ENCODE results near the gene OR6Q1.
"Not testable (repeated sequence)": the region's sequence is repeated elsewhere in the genome, so short reads cannot be mapped to it uniquely, and the experiment has no call there.

OR6Q1 gene

GRCh38 chr11:58030653-58031052 is at the start of gene OR6Q1:
OR6Q1 (plus strand) TSS chr11:58030953; CDS start chr11:58030953, 0 bp downstream.
- Mint-ChIP-seq H3K4me3 (no peak within 1 kb of the TSS), H3K9me3 (no peaks in the 10 kb centered on the region), H3K27me3 (peaks cover 7% of the 10 kb centered on the region), H3K36me3 (no peaks in the 10 kb centered on the region), H3K4me1 (no peaks in the 10 kb centered on the region), H3K27ac (no peak within 1 kb of the TSS)

- H3K27me3 Mint-ChIP-seq: peaks cover 5% of the 10 kb centered on the region
Observed at GRCh38 chr11:57981536-57981935, 49.2 kb upstream of the OR6Q1 start.

GRCh38 chr11:57982776-57983175 is 48.0 kb upstream of the OR6Q1 start:
- H3K4me3 Mint-ChIP-seq: no peak overlapping the region
- peaks cover 5% of the 10 kb centered on the region for H3K27me3 Mint-ChIP-seq
- H3K27ac Mint-ChIP-seq: no peak overlapping the region
- no peaks in the 10 kb centered on the region for H3K9me3 Mint-ChIP-seq
- H3K4me1 Mint-ChIP-seq: no peaks in the 10 kb centered on the region
- H3K36me3 Mint-ChIP-seq: no peaks in the 10 kb centered on the region

More at GRCh38 chr11:57981536-57981935, 49.2 kb upstream of the OR6Q1 start:
- no peaks in the 10 kb centered on the region for H3K36me3 Mint-ChIP-seq
- no peak overlapping the region for H3K4me3 Mint-ChIP-seq
- H3K27ac Mint-ChIP-seq: no peak overlapping the region
- H3K9me3 Mint-ChIP-seq: no peaks in the 10 kb centered on the region
- H3K4me1 Mint-ChIP-seq: no peaks in the 10 kb centered on the region

- Mint-ChIP-seq H3K27me3 (peaks cover 5% of the 10 kb centered on the region), H3K4me1 (no peaks in the 10 kb centered on the region), H3K9me3 (no peaks in the 10 kb centered on the region), H3K27ac (no peak overlapping the region), H3K4me3 (no peak overlapping the region), H3K36me3 (no peaks in the 10 kb centered on the region)
Observed at GRCh38 chr11:57983191-57983590, 47.6 kb upstream of the OR6Q1 start.

- H3K4me3 Mint-ChIP-seq, H3K27me3 Mint-ChIP-seq: not testable (repeated sequence)
Observed at GRCh38 chr11:57999523-57999922, 31.2 kb upstream of the OR6Q1 start.

GRCh38 chr11:58000021-58000420 is 30.7 kb upstream of the OR6Q1 start:
- not testable (repeated sequence) for H3K4me1 Mint-ChIP-seq, H3K36me3 Mint-ChIP-seq, H3K9me3 Mint-ChIP-seq, H3K27ac Mint-ChIP-seq, H3K4me3 Mint-ChIP-seq, H3K27me3 Mint-ChIP-seq

More at GRCh38 chr11:57999523-57999922, 31.2 kb upstream of the OR6Q1 start:
- not testable (repeated sequence) for H3K27ac Mint-ChIP-seq, H3K9me3 Mint-ChIP-seq, H3K36me3 Mint-ChIP-seq, H3K4me1 Mint-ChIP-seq

GRCh38 chr11:58000699-58001098 is 30.1 kb upstream of the OR6Q1 start:
- Mint-ChIP-seq H3K27me3 (peaks cover 7% of the 10 kb centered on the region), H3K9me3 (no peaks in the 10 kb centered on the region), H3K4me3 (no peak overlapping the region), H3K36me3 (no peaks in the 10 kb centered on the region), H3K4me1 (peaks cover 3% of the 10 kb centered on the region), H3K27ac (no peak overlapping the region)

GRCh38 chr11:58003036-58003435 is 27.7 kb upstream of the OR6Q1 start:
- no peaks in the 10 kb centered on the region for H3K9me3 Mint-ChIP-seq

GRCh38 chr11:58003591-58003990 is 27.2 kb upstream of the OR6Q1 start:
- Mint-ChIP-seq H3K36me3 (no peaks in the 10 kb centered on the region), H3K4me1 (peaks cover 3% of the 10 kb centered on the region), H3K27ac (no peak overlapping the region), H3K27me3 (peaks cover 10% of the 10 kb centered on the region), H3K4me3 (no peak overlapping the region), H3K9me3 (no peaks in the 10 kb centered on the region)

More at GRCh38 chr11:58003036-58003435, 27.7 kb upstream of the OR6Q1 start:
- H3K4me3 Mint-ChIP-seq: no peak overlapping the region
- H3K36me3 Mint-ChIP-seq: no peaks in the 10 kb centered on the region
- H3K27me3 Mint-ChIP-seq: peaks cover 10% of the 10 kb centered on the region
- H3K27ac Mint-ChIP-seq: no peak overlapping the region
- peaks cover 3% of the 10 kb centered on the region for H3K4me1 Mint-ChIP-seq

- H3K4me1 Mint-ChIP-seq: peaks cover 3% of the 10 kb centered on the region
- H3K9me3 Mint-ChIP-seq: no peaks in the 10 kb centered on the region
- no peak overlapping the region for H3K4me3 Mint-ChIP-seq
- H3K36me3 Mint-ChIP-seq: no peaks in the 10 kb centered on the region
- H3K27me3 Mint-ChIP-seq: peaks cover 12% of the 10 kb centered on the region
- H3K27ac Mint-ChIP-seq: no peak overlapping the region
Observed at GRCh38 chr11:58004664-58005063, 26.1 kb upstream of the OR6Q1 start.

GRCh38 chr11:58006940-58007339 is 23.8 kb upstream of the OR6Q1 start:
- Mint-ChIP-seq H3K4me1 (peaks cover 3% of the 10 kb centered on the region), H3K27ac (no peak overlapping the region), H3K36me3 (no peaks in the 10 kb centered on the region), H3K9me3 (no peaks in the 10 kb centered on the region), H3K4me3 (no peak overlapping the region), H3K27me3 (peaks cover 15% of the 10 kb centered on the region)

GRCh38 chr11:58011771-58012170 is 19.0 kb upstream of the OR6Q1 start:
- Mint-ChIP-seq H3K4me3 (no peak overlapping the region), H3K4me1 (no peaks in the 10 kb centered on the region), H3K9me3 (no peaks in the 10 kb centered on the region), H3K27me3 (peaks cover 18% of the 10 kb centered on the region), H3K27ac (no peak overlapping the region), H3K36me3 (no peaks in the 10 kb centered on the region)

GRCh38 chr11:58023435-58023931 is 7.3 kb upstream of the OR6Q1 start, which contains the start of gene OR9Q1:
OR9Q1 (plus strand) TSS chr11:58023881; CDS start chr11:58179445, 155,564 bp downstream.
- Mint-ChIP-seq H3K27ac (no peak within 1 kb of the TSS), H3K36me3 (no peaks in the 10 kb centered on the region), H3K9me3 (no peaks in the 10 kb centered on the region), H3K4me1 (no peaks in the 10 kb centered on the region), H3K27me3 (peaks cover 4% of the 10 kb centered on the region), H3K4me3 (no peak within 1 kb of the TSS)

GRCh38 chr11:58024601-58025091 is 6.1 kb upstream of the OR6Q1 start:
- Mint-ChIP-seq H3K36me3 (no peaks in the 10 kb centered on the region), H3K27me3 (peaks cover 4% of the 10 kb centered on the region), H3K27ac (no peak overlapping the region), H3K4me1 (no peaks in the 10 kb centered on the region), H3K9me3 (no peaks in the 10 kb centered on the region), H3K4me3 (no peak overlapping the region)

GRCh38 chr11:58027341-58027740 is 3.4 kb upstream of the OR6Q1 start:
- no peak overlapping the region for H3K27ac Mint-ChIP-seq
- H3K36me3 Mint-ChIP-seq: no peaks in the 10 kb centered on the region
- H3K4me3 Mint-ChIP-seq: no peak overlapping the region

GRCh38 chr11:58028687-58029411 is 1.9 kb upstream of the OR6Q1 start:
- Mint-ChIP-seq H3K36me3 (no peaks in the 10 kb centered on the region), H3K27me3 (peaks cover 9% of the 10 kb centered on the region), H3K4me3 (no peak overlapping the region)

More at GRCh38 chr11:58027341-58027740, 3.4 kb upstream of the OR6Q1 start:
- Mint-ChIP-seq H3K4me1 (no peaks in the 10 kb centered on the region), H3K9me3 (no peaks in the 10 kb centered on the region), H3K27me3 (peaks cover 8% of the 10 kb centered on the region)

More at GRCh38 chr11:58028687-58029411, 1.9 kb upstream of the OR6Q1 start:
- Mint-ChIP-seq H3K9me3 (no peaks in the 10 kb centered on the region), H3K27ac (no peak overlapping the region), H3K4me1 (no peaks in the 10 kb centered on the region)
